ENCODE results near the gene PTGES2. TPM values are rescaled to one million over a fixed set of nuclear protein-coding genes. Genes with fewer than 3 reads are reported as not detected.

The PTGES2 gene
- total RNA-seq, 4 donors from 2014 or later: 123 to 193 (median 168) TPM

DNA sequence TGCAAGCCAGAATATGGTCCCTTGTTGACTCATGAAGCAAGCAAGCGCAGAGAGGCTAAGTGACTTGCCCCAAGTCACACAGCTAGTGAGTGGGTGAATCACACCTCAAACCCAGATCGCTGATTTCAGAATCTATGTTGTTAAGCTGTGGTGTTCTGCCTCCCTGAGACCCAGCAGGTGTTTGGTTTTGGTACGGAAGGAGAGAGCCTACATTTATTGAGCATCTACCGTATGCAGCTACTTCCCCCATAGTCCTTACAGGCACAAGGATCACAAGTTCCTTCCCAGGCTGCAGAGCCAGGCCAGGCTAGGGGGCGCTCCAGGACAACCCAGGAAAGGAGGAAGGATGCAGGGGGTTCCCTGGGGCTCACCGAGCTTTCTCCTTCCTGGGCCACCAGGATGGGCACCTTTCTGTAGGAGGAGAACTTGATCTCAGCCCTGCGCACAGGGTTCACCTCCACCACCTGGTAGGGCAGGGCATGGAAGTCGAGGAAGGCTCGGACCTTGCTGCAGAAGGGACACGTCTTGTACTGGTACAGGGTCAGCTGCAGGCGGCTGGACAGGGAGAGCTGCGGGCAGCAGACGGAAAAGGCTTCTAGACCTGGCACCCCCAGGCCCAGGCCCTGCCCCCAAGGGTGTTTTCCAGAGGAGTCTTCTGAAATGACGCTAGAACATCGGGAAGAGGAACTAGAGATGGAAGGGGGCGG is 2.5 kb downstream of the PTGES2 start:
- Histone ChIP-seq H3K4me1 (peaks cover 4 to 30% (median 20%) of the 10 kb centered on the region in 4 donors), H3K27me3 (no peaks in the 10 kb centered on the region), H3K27ac (peak overlapping the region in 1 of 4 donors; percentile 46), H3K9me3 (peaks cover 0 to 3% (median 0%) of the 10 kb centered on the region in 4 donors), H3K36me3 (peaks cover 0 to 44% (median 0%) of the 10 kb centered on the region in 3 donors), H3K4me3 (no peak overlapping the region)
- TF ChIP-seq POLR2A (IDR thresholded peaks at IDR 0.05): no peak
- TF ChIP-seq, protein P1, sequence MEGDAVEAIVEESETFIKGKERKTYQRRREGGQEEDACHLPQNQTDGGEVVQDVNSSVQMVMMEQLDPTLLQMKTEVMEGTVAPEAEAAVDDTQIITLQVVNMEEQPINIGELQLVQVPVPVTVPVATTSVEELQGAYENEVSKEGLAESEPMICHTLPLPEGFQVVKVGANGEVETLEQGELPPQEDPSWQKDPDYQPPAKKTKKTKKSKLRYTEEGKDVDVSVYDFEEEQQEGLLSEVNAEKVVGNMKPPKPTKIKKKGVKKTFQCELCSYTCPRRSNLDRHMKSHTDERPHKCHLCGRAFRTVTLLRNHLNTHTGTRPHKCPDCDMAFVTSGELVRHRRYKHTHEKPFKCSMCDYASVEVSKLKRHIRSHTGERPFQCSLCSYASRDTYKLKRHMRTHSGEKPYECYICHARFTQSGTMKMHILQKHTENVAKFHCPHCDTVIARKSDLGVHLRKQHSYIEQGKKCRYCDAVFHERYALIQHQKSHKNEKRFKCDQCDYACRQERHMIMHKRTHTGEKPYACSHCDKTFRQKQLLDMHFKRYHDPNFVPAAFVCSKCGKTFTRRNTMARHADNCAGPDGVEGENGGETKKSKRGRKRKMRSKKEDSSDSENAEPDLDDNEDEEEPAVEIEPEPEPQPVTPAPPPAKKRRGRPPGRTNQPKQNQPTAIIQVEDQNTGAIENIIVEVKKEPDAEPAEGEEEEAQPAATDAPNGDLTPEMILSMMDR (IDR thresholded peaks at IDR 0.05): peak in 5 of 6 experiments; percentile 16 to 57 (median 46)
- DNase-seq: peak; percentile 63 to 88 (median 82)

GRCh38 chr9:128124451-128124850 is 3.1 kb downstream of the PTGES2 start:
- H3K27ac ChIP-seq: no peak overlapping the region
- no peaks in the 10 kb centered on the region for H3K27me3 ChIP-seq
- H3K9me3 ChIP-seq: peaks cover 0 to 3% (median 0%) of the 10 kb centered on the region in 4 donors
- H3K4me1 ChIP-seq: peaks cover 4 to 29% (median 20%) of the 10 kb centered on the region in 4 donors
- peaks cover 0 to 45% (median 0%) of the 10 kb centered on the region in 3 donors for H3K36me3 ChIP-seq
- no peak for TF ChIP-seq POLR2A (IDR thresholded peaks at IDR 0.05)
- TF ChIP-seq, protein P1 (IDR thresholded peaks at IDR 0.05): no peak
- no peak overlapping the region for H3K4me3 ChIP-seq
- peak in 2 of 3 donors; percentile 33 to 44 for DNase-seq

GRCh38 chr9:128123451-128124080 is 4.0 kb downstream of the PTGES2 start:
- DNase-seq: peak in 2 of 3 donors; percentile 28 to 38
- Histone ChIP-seq H3K27me3 (no peaks in the 10 kb centered on the region), H3K4me3 (no peak overlapping the region), H3K9me3 (no peaks in the 10 kb centered on the region), H3K4me1 (peaks cover 4 to 20% (median 15%) of the 10 kb centered on the region in 4 donors), H3K36me3 (peaks cover 0 to 45% (median 0%) of the 10 kb centered on the region in 3 donors), H3K27ac (no peak overlapping the region)
- TF ChIP-seq, protein P1 (IDR thresholded peaks at IDR 0.05): no peak
- TF ChIP-seq POLR2A (IDR thresholded peaks at IDR 0.05): no peak

DNA sequence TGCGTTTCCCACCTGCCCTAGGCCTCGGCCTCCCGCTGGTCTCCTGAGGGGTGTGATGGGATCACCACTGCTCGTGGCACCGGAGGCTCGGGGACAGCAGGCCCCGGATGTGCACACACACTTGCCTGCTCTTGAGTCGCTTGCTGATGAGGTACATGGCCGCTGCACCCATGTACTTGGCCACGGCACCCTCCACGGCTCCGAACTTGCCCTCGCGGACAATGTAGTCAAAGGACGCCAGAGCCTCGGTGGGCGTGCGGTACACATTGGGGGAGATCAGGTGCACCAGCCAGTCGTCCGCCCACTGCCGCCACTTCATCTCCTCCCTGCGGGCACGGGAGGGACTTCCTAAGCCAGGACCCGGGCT is 4.7 kb downstream of the PTGES2 start:
- peaks cover 0 to 45% (median 0%) of the 10 kb centered on the region in 3 donors for H3K36me3 ChIP-seq
- no peak overlapping the region for H3K4me3 ChIP-seq
- H3K27ac ChIP-seq: no peak overlapping the region
- TF ChIP-seq POLR2A (IDR thresholded peaks at IDR 0.05): no peak
- TF ChIP-seq, protein P1 (IDR thresholded peaks at IDR 0.05): no peak
- peaks cover 4 to 25% (median 17%) of the 10 kb centered on the region in 4 donors for H3K4me1 ChIP-seq
- DNase-seq: peak in 2 of 3 donors; percentile 41 to 42
- no peaks in the 10 kb centered on the region for H3K9me3 ChIP-seq
- H3K27me3 ChIP-seq: no peaks in the 10 kb centered on the region

DNA sequence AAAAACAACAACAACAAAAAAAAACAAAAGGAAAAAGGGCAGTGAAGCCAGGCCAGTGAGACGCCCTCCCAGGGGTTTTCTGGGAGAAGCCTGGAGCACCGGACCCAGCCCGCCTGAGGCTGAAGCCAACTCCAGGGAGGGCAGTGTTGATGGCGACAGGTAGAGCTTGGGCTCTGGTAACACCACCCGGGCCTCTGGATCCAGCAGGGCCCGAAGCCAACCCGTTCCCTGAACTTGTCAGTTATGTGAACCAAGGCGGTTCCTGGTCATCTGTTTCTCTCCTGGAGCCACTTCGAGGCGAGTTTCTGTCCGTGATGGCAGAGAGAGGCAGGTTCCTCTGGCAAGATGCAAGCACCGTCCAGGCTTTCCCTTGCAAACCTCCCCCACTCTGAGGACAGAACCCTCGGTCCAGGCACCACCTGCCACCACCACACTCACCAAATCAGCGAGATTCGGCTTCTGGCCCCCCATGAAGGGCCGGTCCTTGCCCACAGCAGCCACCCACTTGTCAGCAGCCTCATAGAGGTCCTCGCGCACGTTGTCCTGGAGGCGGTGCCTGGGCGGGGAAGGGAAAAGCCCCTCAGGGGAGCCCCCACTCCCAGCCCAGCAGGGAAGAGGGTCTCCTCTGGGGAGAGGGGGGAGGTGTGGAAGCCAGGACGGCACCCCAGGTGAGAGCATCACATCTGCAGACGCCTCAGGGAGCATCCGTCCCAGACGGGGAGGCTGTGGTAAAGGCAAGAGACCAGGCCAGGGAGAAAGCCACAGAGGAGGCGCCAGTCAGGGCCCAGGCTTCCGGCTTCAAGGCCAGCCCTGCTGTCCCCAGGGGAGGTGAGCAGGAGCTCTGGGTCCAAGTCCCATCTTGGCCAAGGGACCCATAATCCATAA is 5.4 kb downstream of the PTGES2 start:
- H3K4me3 ChIP-seq: no peak overlapping the region
- H3K4me1 ChIP-seq: peaks cover 4 to 30% (median 17%) of the 10 kb centered on the region in 4 donors
- peaks cover 0 to 45% (median 0%) of the 10 kb centered on the region in 3 donors for H3K36me3 ChIP-seq
- H3K27me3 ChIP-seq: no peaks in the 10 kb centered on the region
- DNase-seq: peak in 2 of 3 donors; percentile 41 to 42
- TF ChIP-seq, protein P1 (IDR thresholded peaks at IDR 0.05): no peak
- no peak for TF ChIP-seq POLR2A (IDR thresholded peaks at IDR 0.05)
- no peaks in the 10 kb centered on the region for H3K9me3 ChIP-seq
- no peak overlapping the region for H3K27ac ChIP-seq
